Mesodermal cell (in vitro differentiated cells): ENCODE measurements around the gene ACVR1.

ENCODE experiments used
- H3K27ac ChIP-seq: 2 replicates; pipeline ENCODE4 v1.7.0; 2013; ENCODE audit warnings: mild to moderate bottlenecking, low read depth, low read length, moderate library complexity; ENCODE audit not compliant: severe bottlenecking
- H3K36me3 ChIP-seq: 2 replicates; pipeline ENCODE4 v1.7.1; 2013; ENCODE audit warnings: mild to moderate bottlenecking, low read length, moderate library complexity; ENCODE audit not compliant: control insufficient read depth, insufficient read depth
- H3K4me1 ChIP-seq: one replicate; pipeline ENCODE4 v1.7.1; 2013; ENCODE audit warnings: mild to moderate bottlenecking, low read length; ENCODE audit not compliant: insufficient read depth, control insufficient read depth, poor library complexity, severe bottlenecking
- H3K4me3 ChIP-seq: 2 replicates; pipeline ENCODE4 v1.7.0; 2013; ENCODE audit warnings: low read length, control low read depth, mild to moderate bottlenecking; ENCODE audit not compliant: insufficient read depth, poor library complexity, severe bottlenecking; ENCODE audit errors: extremely low read depth
- H3K9me3 ChIP-seq: 2 replicates; pipeline ENCODE4 v1.7.1; 2013; ENCODE audit warnings: mild to moderate bottlenecking, low read length, moderate library complexity; ENCODE audit not compliant: control insufficient read depth
- WGBS, 2 experiments: methylation state at CpG; one replicate each; pipeline ENCODE4 v1.1.5; 2013; ENCODE audit warnings: missing lambda C conversion rate in 2 of 2; ENCODE audit not compliant: insufficient coverage in 2 of 2; 5-methylcytosine and 5-hydroxymethylcytosine counted together

Gene ACVR1

DNA sequence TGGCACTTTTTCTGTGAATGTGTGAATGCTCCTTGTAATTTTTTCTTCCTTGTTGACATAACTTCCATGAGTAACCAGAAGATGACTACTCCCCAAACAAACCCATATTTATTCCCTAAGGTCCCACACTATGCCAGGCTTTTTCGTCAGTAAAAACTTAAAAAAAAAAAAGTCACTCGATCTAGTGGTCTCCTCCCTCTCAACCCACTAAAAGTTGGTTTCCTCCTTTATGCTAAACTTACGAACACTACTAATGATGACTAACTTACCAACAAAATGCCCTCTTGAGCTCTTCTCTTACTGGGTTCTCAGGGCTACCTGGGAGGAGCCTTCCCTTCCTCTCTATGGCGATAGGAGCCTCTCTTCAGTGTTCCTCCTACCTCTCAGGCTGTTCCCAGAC lies 18.2 kb downstream of the ACVR1 start:
- Histone ChIP-seq H3K27ac (no peak overlapping the region), H3K4me1 (peaks cover 21% of the 10 kb centered on the region), H3K9me3 (no peaks in the 10 kb centered on the region), H3K4me3 (no peak overlapping the region), H3K36me3 (peaks cover 23% of the 10 kb centered on the region)
- WGBS, 2 experiments: 98 to 100% methylated on average over 4 of the region's 4 CpGs

DNA sequence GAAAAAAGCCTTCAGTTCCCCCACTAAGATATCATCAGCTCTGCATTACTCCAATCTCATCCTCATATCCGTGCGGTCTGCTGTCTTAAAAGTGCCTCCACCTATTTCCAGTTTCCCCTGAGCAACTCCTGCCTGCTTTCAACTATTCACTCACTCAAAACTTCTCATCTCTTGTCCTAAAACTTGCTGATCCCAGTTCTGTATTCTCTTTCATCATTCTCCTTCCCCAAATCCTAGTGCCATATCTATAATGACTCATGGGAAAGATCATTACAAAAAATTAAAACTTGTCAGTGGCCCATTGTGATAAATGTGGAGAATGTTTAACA lies 20.0 kb downstream of the ACVR1 start:
- Histone ChIP-seq H3K27ac (peak overlapping the region; percentile 68), H3K36me3 (peaks cover 21% of the 10 kb centered on the region), H3K4me1 (peaks cover 21% of the 10 kb centered on the region), H3K9me3 (no peaks in the 10 kb centered on the region), H3K4me3 (no peak overlapping the region)
- 93 to 100% methylated on average over 2 of the region's 2 CpGs for WGBS, 2 experiments

DNA sequence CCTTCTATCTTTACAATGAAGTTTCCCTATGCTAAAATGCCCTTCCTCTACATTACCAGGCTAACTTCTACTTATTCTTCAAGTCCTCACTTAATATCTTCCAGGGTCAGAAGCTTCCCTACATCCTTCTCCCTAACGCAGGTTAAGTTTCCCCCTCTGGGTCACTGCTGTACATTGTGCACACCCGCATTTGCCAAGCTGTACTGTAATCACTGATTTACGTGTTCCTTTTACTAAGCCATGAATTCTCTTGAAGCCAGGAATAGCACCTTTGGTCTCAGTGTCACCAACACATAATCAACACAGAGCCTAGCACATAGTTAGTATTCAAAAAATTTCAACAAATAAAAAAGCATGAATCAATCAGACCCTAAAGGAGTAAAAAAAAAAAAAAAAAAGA lies 22.3 kb downstream of the ACVR1 start:
- no peak overlapping the region for H3K27ac ChIP-seq
- no peaks in the 10 kb centered on the region for H3K9me3 ChIP-seq
- 83 to 90% methylated on average over 3 of the region's 3 CpGs for WGBS, 2 experiments
- no peak overlapping the region for H3K4me3 ChIP-seq
- H3K36me3 ChIP-seq: peaks cover 16% of the 10 kb centered on the region
- H3K4me1 ChIP-seq: peaks cover 21% of the 10 kb centered on the region

DNA sequence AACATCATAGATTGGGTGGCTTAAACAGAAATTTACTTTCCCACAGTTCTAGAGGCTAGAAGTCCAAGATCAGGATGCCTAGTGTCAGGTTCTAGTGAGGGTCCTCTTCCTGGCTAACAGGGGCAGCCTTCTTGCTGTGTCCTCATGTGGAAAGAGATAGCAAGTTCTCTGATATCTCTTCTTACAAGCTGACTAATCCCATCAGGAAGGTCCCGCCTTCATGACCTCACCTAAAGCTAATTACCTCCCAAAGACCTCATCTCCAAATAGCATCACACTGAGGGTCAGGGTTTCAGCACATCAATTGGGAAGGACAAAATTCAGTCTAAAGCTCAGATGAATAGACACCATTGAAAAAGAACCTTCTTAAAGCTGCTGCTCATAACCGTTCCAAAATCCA lies 22.9 kb downstream of the ACVR1 start:
- H3K27ac ChIP-seq: no peak overlapping the region
- H3K9me3 ChIP-seq: no peaks in the 10 kb centered on the region
- H3K4me1 ChIP-seq: peaks cover 18% of the 10 kb centered on the region
- WGBS, 2 experiments: 83 to 100% methylated on average over 1 of the region's 2 CpGs
- H3K4me3 ChIP-seq: no peak overlapping the region
- H3K36me3 ChIP-seq: peaks cover 19% of the 10 kb centered on the region

DNA sequence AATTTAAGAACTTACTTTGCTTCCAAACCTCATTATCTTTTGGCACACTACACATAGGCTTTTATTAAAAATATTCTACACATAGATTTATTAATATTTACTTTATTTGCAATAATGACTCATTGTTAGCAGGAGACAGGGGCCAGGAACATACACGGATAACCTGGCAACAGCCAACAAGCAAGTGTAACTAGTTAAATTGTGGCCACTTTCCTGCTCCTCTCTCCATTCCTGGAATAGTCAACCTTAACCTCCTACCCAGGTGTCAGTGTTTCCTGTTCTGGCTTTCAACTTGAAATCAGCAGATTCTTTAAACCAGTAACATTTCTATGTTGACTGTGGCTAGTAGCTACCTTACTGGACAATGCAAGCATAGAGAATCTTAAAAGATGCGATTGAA lies 26.5 kb downstream of the ACVR1 start:
- 100% methylated on average over 1 to 2 of the region's 2 CpGs for WGBS, 2 experiments
- peaks cover 13% of the 10 kb centered on the region for H3K4me1 ChIP-seq
- H3K36me3 ChIP-seq: peaks cover 33% of the 10 kb centered on the region
- H3K9me3 ChIP-seq: no peaks in the 10 kb centered on the region
- no peak overlapping the region for H3K4me3 ChIP-seq
- H3K27ac ChIP-seq: no peak overlapping the region

DNA sequence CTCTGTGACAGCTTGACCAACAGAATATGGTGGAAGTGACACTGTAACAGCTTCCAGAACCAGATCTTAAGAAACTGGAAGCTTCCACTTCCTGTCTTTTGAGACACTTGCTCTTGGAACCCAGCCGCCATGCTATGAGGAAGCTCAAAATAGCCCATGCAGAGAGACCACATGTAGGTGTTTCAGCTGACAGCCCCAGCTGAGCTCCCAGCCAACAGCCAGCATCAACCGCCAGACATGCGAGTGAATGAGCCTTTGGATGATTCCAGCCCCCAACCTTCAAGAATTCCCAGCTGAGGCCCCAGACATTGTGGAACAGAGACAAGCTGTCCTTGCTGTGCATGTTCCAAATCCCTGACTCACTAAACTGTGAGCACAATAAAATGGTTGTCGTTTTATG lies 27.9 kb downstream of the ACVR1 start:
- Histone ChIP-seq H3K27ac (no peak overlapping the region), H3K4me3 (no peak overlapping the region), H3K4me1 (peaks cover 6% of the 10 kb centered on the region), H3K9me3 (no peaks in the 10 kb centered on the region), H3K36me3 (peaks cover 37% of the 10 kb centered on the region)
- 93 to 100% methylated on average over 3 to 4 of the region's 4 CpGs for WGBS, 2 experiments

DNA sequence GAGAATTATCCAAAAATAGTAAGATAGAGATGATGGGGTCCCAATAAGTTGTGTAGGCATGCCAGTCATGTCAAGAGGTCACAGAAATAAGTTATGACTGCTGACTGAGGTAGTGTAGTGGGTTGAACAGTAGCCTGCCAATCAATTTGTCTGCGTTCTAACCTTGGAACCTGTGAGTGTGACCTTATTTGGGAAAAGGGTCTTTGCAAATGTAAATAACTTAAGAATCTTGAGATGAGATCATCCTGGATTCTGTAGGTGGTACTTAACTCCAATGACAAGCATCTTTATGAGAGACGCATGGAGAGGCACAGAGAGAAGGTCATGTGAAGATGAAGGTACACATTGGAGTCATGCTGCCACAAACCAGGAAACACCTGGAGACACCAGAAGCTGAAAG lies 31.0 kb downstream of the ACVR1 start:
- H3K36me3 ChIP-seq: peaks cover 37% of the 10 kb centered on the region
- 94 to 100% methylated on average over 1 to 2 of the region's 2 CpGs for WGBS, 2 experiments
- H3K4me3 ChIP-seq: no peak overlapping the region
- H3K9me3 ChIP-seq: no peaks in the 10 kb centered on the region
- no peak overlapping the region for H3K27ac ChIP-seq
- H3K4me1 ChIP-seq: peaks cover 10% of the 10 kb centered on the region

DNA sequence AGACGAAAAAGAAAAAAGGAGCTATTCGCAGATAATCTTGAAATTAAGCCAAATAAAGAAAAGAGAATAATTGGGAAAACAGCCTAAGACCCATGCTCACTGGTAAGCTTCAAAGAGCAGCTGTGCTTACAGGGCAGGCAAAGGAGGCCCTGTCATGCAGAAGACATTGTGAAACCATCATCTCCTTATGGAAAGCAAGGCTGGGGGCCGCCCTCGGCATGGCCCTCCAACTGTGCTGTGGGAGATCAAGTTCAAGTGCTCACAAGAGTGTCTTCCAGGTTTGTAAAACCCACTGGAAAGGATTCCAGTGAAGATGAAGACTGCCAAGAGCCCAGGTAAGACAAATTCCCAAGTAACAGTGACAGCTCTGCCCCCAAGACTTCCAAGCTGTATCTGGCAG lies 32.2 kb downstream of the ACVR1 start:
- Histone ChIP-seq H3K9me3 (no peaks in the 10 kb centered on the region), H3K4me3 (no peak overlapping the region), H3K27ac (no peak overlapping the region), H3K36me3 (peaks cover 29% of the 10 kb centered on the region), H3K4me1 (peaks cover 18% of the 10 kb centered on the region)
- WGBS, 2 experiments: 91 to 92% methylated on average over 4 of the region's 4 CpGs

DNA sequence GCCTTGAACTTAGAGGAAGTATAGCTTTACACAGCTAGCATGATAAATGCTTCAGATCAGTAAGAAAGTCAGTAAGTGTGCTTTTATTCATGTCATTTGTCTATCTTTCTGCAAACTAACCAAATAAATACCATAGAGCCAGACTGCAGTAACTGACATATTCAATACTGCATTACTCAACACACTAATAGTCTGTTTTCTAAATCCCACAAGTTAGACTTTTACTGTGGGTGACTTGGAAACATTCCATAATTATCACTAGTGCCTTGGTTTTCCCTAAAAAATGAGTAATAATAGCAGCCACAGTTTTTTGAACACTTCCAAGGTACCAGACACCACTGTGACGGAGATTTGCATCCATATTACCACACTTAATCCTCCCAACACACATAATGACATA lies 33.0 kb downstream of the ACVR1 start:
- H3K36me3 ChIP-seq: peaks cover 22% of the 10 kb centered on the region
- no peaks in the 10 kb centered on the region for H3K9me3 ChIP-seq
- H3K27ac ChIP-seq: no peak overlapping the region
- H3K4me1 ChIP-seq: peaks cover 22% of the 10 kb centered on the region
- WGBS, 2 experiments: 100% methylated on average over 1 of the region's 1 CpG
- no peak overlapping the region for H3K4me3 ChIP-seq

DNA sequence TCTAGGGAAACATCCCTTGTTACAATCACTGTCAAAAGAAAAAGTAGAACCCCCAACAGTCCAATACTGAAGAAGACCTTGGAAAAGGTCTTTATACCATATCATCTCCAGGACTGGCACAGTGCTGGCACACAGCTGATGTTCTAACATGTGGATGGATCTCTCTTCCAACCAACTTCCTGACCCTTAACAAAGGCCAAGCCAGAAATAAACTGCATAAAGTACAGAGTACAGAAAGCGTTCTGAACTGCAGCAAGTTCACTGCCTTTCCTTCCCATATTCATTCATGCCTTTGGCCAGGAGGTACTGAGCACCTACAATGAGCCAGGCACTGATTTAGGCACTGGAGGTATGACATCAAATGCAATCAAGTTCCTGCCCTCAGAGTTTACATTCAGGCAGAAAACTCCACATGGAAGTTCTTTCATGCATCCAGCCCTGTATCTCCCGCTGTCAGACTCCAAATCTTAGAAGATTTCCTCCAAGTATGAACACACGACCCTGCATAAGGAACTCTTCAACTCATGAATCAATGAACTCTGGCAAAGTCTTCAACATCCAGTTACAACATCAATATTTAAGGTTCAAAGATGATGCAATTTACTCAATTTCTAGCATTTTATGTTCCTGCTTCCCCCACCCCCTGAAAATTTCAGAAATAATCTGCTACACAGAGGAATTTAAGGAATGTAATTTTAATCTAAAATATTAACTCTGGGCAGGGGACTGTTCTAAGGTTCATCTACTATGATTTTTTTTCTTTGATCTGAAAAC lies 33.8 kb downstream of the ACVR1 start:
- Histone ChIP-seq H3K4me1 (peaks cover 29% of the 10 kb centered on the region), H3K9me3 (no peaks in the 10 kb centered on the region), H3K36me3 (peaks cover 21% of the 10 kb centered on the region), H3K4me3 (no peak overlapping the region), H3K27ac (no peak overlapping the region)
- 85 to 94% methylated on average over 3 of the region's 3 CpGs for WGBS, 2 experiments

DNA sequence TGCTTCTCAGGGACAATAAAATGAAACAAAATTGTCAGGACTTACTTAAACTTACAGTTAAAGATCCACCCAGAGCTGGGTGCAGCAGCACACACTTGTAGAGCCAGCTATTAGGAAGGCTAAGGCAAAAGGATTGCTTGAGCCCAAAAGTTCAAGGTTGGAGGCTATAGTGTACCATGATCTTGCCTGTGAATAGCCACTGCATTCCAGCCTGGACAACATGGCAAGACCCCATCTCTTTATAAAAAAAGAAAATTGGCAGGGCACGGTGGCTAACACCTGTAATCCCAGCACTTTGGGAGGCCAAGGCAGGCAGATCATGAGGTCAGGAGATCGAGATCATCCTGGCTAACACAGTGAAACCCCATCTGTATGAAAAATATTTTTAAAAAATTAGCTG lies 34.6 kb downstream of the ACVR1 start:
- no peaks in the 10 kb centered on the region for H3K9me3 ChIP-seq
- H3K27ac ChIP-seq: no peak overlapping the region
- 100% methylated on average over 1 to 2 of the region's 2 CpGs for WGBS, 2 experiments
- peaks cover 34% of the 10 kb centered on the region for H3K4me1 ChIP-seq
- H3K4me3 ChIP-seq: no peak overlapping the region
- peaks cover 17% of the 10 kb centered on the region for H3K36me3 ChIP-seq
